ENCODE results near the gene SLAMF8.
A peak's percentile ranks its signal among the peaks of the same experiment; 100 is the strongest.

Gene SLAMF8

GRCh38 chr1:159821171-159821867 lies 5.4 kb upstream of the SLAMF8 start:
- peaks cover 24% of the 10 kb centered on the region for H3K27me3 ChIP-seq (replicated peaks; ENCODE audit: control insufficient read depth, insufficient read depth, low read length)
- no peaks in the 10 kb centered on the region for H3K9me3 ChIP-seq (ENCODE audit: control insufficient read depth, low read length)
- no peak for DNase-seq (ENCODE audit: low read depth)
- H3K4me1 ChIP-seq (ENCODE audit: control insufficient read depth, insufficient read depth, low read length): no peaks in the 10 kb centered on the region
- H3K4me3 ChIP-seq (ENCODE audit: low read length): no peak overlapping the region
- no peaks in the 10 kb centered on the region for H3K36me3 ChIP-seq (ENCODE audit: control insufficient read depth, insufficient read depth, low read length, severe bottlenecking)
- no peak overlapping the region for H3K9ac ChIP-seq (ENCODE audit: low read length)

GRCh38 chr1:159823406-159823805 lies 3.3 kb upstream of the SLAMF8 start:
- H3K9ac ChIP-seq (ENCODE audit: low read length): no peak overlapping the region
- no peaks in the 10 kb centered on the region for H3K9me3 ChIP-seq (ENCODE audit: control insufficient read depth, low read length)
- H3K27me3 ChIP-seq (replicated peaks; ENCODE audit: control insufficient read depth, insufficient read depth, low read length): peaks cover 24% of the 10 kb centered on the region
- DNase-seq (ENCODE audit: low read depth): no peak
- no peaks in the 10 kb centered on the region for H3K36me3 ChIP-seq (ENCODE audit: control insufficient read depth, insufficient read depth, low read length, severe bottlenecking)
- no peak overlapping the region for H3K4me3 ChIP-seq (ENCODE audit: low read length)
- no peaks in the 10 kb centered on the region for H3K4me1 ChIP-seq (ENCODE audit: control insufficient read depth, insufficient read depth, low read length)

DNA sequence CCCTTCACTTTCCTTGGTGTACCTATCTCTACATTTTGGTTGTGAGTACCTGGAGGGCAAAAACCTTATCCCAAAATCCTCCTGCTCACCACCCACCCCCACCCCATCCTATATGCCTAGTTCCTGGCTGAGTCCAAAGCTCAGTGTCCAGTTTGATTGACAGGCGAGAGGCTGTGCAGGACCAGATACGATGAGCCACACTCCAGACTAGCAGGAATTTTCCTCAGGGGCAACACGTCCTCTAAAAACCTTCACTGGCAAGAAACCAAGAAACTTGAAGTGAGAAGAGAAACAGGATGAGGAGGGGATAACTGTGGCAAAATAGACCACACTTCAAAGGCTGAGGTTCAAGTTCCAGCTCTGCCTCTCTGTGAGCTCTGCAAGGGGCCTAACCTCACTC lies 1.1 kb upstream of the SLAMF8 start:
- Histone ChIP-seq H3K9ac (ENCODE audit: low read length) (no peak overlapping the region), H3K4me1 (ENCODE audit: control insufficient read depth, insufficient read depth, low read length) (peaks cover 11% of the 10 kb centered on the region), H3K9me3 (ENCODE audit: control insufficient read depth, low read length) (no peaks in the 10 kb centered on the region), H3K36me3 (ENCODE audit: control insufficient read depth, insufficient read depth, low read length, severe bottlenecking) (no peaks in the 10 kb centered on the region), H3K27me3 (replicated peaks; ENCODE audit: control insufficient read depth, insufficient read depth, low read length) (peaks cover 24% of the 10 kb centered on the region), H3K4me3 (ENCODE audit: low read length) (no peak overlapping the region)
- DNase-seq (ENCODE audit: low read depth): no peak

DNA sequence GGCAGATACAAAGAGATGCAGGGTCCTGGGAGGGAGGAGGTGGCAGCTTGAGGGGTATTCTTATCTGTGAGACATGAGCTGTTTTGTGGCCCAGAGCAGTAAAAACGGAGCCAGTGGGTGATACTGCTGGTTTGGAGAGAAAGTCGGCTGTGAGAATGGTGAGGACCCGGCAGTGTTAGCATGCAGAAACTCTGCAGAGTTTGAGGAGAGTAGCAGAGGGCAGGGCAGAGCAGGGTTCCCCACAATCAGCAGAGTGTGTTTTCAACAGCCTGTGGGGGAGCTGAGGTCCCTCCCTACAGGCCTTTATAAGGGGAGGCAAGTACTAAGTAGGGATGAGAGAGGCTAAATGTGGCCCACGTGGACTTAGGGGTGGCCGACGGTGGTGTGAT lies 423 bp downstream of the SLAMF8 start:
- peaks cover 13% of the 10 kb centered on the region for H3K27me3 ChIP-seq (replicated peaks; ENCODE audit: control insufficient read depth, insufficient read depth, low read length)
- H3K4me1 ChIP-seq (ENCODE audit: control insufficient read depth, insufficient read depth, low read length): peaks cover 15% of the 10 kb centered on the region
- H3K9ac ChIP-seq (ENCODE audit: low read length): no peak overlapping the region
- H3K4me3 ChIP-seq (ENCODE audit: low read length): no peak overlapping the region
- DNase-seq (ENCODE audit: low read depth): no peak
- no peaks in the 10 kb centered on the region for H3K36me3 ChIP-seq (ENCODE audit: control insufficient read depth, insufficient read depth, low read length, severe bottlenecking)
- no peaks in the 10 kb centered on the region for H3K9me3 ChIP-seq (ENCODE audit: control insufficient read depth, low read length)

DNA sequence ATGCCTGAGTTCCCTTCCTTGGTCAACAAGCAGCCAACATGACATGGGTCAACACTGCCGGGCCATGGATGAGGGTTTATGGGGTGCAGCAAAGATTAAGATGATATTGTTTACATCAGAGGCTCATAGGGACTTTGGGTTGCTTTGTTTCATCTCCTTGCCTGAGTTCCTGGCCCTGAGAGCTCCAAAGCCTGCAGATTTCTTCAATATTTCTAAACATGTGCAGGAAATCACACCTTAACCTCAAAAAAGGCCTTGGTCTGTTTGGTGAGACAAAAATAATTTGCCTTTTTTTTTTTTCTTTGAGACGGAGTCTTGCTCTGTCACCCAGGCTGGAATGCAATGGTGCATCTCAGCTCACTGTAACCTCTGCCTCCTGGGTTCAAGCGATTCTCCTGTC lies 876 bp downstream of the SLAMF8 start:
- Histone ChIP-seq H3K9ac (ENCODE audit: low read length) (no peak overlapping the region), H3K9me3 (ENCODE audit: control insufficient read depth, low read length) (no peaks in the 10 kb centered on the region), H3K27me3 (replicated peaks; ENCODE audit: control insufficient read depth, insufficient read depth, low read length) (peaks cover 8% of the 10 kb centered on the region), H3K36me3 (ENCODE audit: control insufficient read depth, insufficient read depth, low read length, severe bottlenecking) (no peaks in the 10 kb centered on the region), H3K4me1 (ENCODE audit: control insufficient read depth, insufficient read depth, low read length) (peaks cover 15% of the 10 kb centered on the region), H3K4me3 (ENCODE audit: low read length) (no peak overlapping the region)
- no peak for DNase-seq (ENCODE audit: low read depth)

DNA sequence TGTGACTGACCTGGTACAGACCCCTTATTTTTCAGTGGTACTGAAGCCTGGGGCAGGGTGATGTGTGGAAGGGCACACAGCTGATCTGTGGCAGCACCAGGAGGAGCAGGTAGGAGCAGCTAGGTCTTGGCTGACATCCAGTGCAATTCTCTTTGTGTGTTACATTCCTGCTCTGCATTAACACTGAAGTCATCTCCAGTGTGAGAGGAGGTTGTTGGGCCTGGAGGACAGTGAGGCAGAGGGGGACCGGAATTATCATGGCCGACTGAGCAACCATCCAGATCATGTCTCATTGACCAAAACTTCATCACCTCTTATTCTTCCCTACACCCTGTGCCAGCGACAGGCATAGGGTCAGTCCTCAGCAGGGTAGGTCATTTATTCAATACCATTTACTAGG lies 1.5 kb downstream of the SLAMF8 start:
- no peaks in the 10 kb centered on the region for H3K36me3 ChIP-seq (ENCODE audit: control insufficient read depth, insufficient read depth, low read length, severe bottlenecking)
- H3K27me3 ChIP-seq (replicated peaks; ENCODE audit: control insufficient read depth, insufficient read depth, low read length): peaks cover 2% of the 10 kb centered on the region

GRCh38 chr1:159828581-159829272 lies 2.1 kb downstream of the SLAMF8 start:
- H3K36me3 ChIP-seq (ENCODE audit: control insufficient read depth, insufficient read depth, low read length, severe bottlenecking): no peaks in the 10 kb centered on the region
- H3K9me3 ChIP-seq (ENCODE audit: control insufficient read depth, low read length): no peaks in the 10 kb centered on the region
- no peak overlapping the region for H3K4me3 ChIP-seq (ENCODE audit: low read length)
- no peak for DNase-seq (ENCODE audit: low read depth)
- no peak overlapping the region for H3K9ac ChIP-seq (ENCODE audit: low read length)
- H3K4me1 ChIP-seq (ENCODE audit: control insufficient read depth, insufficient read depth, low read length): peaks cover 15% of the 10 kb centered on the region
- no peaks in the 10 kb centered on the region for H3K27me3 ChIP-seq (replicated peaks; ENCODE audit: control insufficient read depth, insufficient read depth, low read length)

More for the DNA sequence above, 1.5 kb downstream of the SLAMF8 start:
- no peak overlapping the region for H3K4me3 ChIP-seq (ENCODE audit: low read length)
- no peaks in the 10 kb centered on the region for H3K9me3 ChIP-seq (ENCODE audit: control insufficient read depth, low read length)
- no peak overlapping the region for H3K9ac ChIP-seq (ENCODE audit: low read length)
- peaks cover 15% of the 10 kb centered on the region for H3K4me1 ChIP-seq (ENCODE audit: control insufficient read depth, insufficient read depth, low read length)
- no peak for DNase-seq (ENCODE audit: low read depth)

- H3K36me3 ChIP-seq (ENCODE audit: control insufficient read depth, insufficient read depth, low read length, severe bottlenecking): no peaks in the 10 kb centered on the region
- peaks cover 15% of the 10 kb centered on the region for H3K4me1 ChIP-seq (ENCODE audit: control insufficient read depth, insufficient read depth, low read length)
- H3K27me3 ChIP-seq (replicated peaks; ENCODE audit: control insufficient read depth, insufficient read depth, low read length): no peaks in the 10 kb centered on the region
- H3K9me3 ChIP-seq (ENCODE audit: control insufficient read depth, low read length): no peaks in the 10 kb centered on the region
- no peak overlapping the region for H3K9ac ChIP-seq (ENCODE audit: low read length)
- DNase-seq (ENCODE audit: low read depth): no peak
- no peak overlapping the region for H3K4me3 ChIP-seq (ENCODE audit: low read length)
These were observed 2.6 kb downstream of the SLAMF8 start for GRCh38 chr1:159829273-159829634.

- DNase-seq (ENCODE audit: low read depth): peak; percentile 46
- H3K27me3 ChIP-seq (replicated peaks; ENCODE audit: control insufficient read depth, insufficient read depth, low read length): no peaks in the 10 kb centered on the region
- peaks cover 15% of the 10 kb centered on the region for H3K4me1 ChIP-seq (ENCODE audit: control insufficient read depth, insufficient read depth, low read length)
These were observed 3.3 kb downstream of the SLAMF8 start for GRCh38 chr1:159829822-159830465.

GRCh38 chr1:159830722-159831121 lies 4.0 kb downstream of the SLAMF8 start:
- Histone ChIP-seq H3K9me3 (ENCODE audit: control insufficient read depth, low read length) (no peaks in the 10 kb centered on the region), H3K4me3 (ENCODE audit: low read length) (no peak overlapping the region), H3K36me3 (ENCODE audit: control insufficient read depth, insufficient read depth, low read length, severe bottlenecking) (no peaks in the 10 kb centered on the region), H3K9ac (ENCODE audit: low read length) (no peak overlapping the region), H3K27me3 (replicated peaks; ENCODE audit: control insufficient read depth, insufficient read depth, low read length) (no peaks in the 10 kb centered on the region), H3K4me1 (ENCODE audit: control insufficient read depth, insufficient read depth, low read length) (peaks cover 22% of the 10 kb centered on the region)
- no peak for DNase-seq (ENCODE audit: low read depth)

More at GRCh38 chr1:159829822-159830465, 3.3 kb downstream of the SLAMF8 start:
- Histone ChIP-seq H3K36me3 (ENCODE audit: control insufficient read depth, insufficient read depth, low read length, severe bottlenecking) (no peaks in the 10 kb centered on the region), H3K9ac (ENCODE audit: low read length) (no peak overlapping the region), H3K9me3 (ENCODE audit: control insufficient read depth, low read length) (no peaks in the 10 kb centered on the region), H3K4me3 (ENCODE audit: low read length) (no peak overlapping the region)

DNA sequence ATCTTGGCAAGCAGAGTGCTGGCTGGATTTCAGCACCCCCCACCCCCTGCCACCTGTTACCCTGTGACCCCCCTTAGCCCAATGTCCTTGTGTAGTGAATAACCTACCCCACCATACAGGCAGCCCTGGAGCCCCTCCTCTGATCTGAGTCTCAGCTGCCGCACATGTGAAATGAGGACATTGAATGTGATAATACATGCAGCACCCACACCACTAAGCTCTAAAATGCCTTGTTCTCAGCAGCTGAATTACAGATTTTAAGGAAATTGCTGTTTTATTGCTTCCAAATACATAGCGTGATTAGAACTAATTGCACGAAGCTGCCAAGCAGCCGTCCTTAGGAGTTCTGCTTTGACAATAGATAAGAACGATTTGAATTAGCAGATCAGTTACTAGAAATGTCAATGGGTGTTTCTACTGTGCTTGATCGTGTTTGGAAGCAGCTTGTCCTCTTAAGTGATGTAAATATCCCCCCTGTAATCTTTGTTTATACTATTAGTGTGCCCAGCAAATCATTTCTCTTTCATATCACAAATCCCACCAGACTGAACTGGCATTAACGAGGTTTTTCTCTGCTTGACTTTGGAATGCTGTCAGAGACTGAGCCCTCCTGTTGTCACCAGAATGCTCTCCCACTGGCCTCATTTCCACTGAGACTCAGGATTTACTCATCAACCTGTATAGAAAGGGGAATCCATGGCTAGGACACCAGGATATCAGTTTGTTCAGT lies 4.9 kb downstream of the SLAMF8 start:
- no peaks in the 10 kb centered on the region for H3K9me3 ChIP-seq (ENCODE audit: control insufficient read depth, low read length)
- no peak overlapping the region for H3K9ac ChIP-seq (ENCODE audit: low read length)
- no peak for DNase-seq (ENCODE audit: low read depth)
- no peaks in the 10 kb centered on the region for H3K27me3 ChIP-seq (replicated peaks; ENCODE audit: control insufficient read depth, insufficient read depth, low read length)
- H3K36me3 ChIP-seq (ENCODE audit: control insufficient read depth, insufficient read depth, low read length, severe bottlenecking): no peaks in the 10 kb centered on the region
- peaks cover 27% of the 10 kb centered on the region for H3K4me1 ChIP-seq (ENCODE audit: control insufficient read depth, insufficient read depth, low read length)
- no peak overlapping the region for H3K4me3 ChIP-seq (ENCODE audit: low read length)

All from adipocyte (in vitro differentiated cells).